ENCODE data around the gene KCNQ1.

Gene KCNQ1

DNA sequence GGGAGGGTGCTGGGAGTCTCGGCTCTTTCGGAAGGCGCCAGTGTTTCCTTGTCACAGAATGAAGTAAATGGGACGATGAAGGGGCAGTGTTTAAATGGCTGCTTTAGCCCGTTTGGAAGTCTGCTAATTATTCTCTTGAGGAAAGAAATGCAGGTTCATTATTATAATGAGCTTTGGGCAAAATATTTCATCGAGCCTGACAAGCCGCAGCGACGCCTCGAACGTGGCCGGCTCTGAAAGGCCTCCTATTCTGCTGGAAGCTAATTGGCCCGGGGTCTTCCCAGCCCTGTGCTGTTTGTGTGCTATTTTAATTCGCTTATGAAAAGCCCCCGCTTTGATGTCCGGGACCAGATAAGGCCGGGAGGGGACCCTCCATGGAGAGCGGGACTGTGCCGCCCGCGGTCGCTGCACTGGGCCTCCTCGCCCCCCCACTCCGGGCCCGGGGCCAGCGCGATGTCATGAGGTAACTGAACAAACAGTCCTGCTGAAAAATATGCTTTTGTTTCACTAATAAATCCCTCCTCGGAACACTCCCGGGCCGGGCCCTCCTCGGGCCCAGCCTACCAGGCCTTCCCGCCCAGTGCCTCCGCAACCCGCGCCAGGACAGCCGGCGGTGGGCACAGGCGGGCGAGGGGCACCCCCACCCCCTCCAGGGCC, 362.3 kb downstream of the KCNQ1 start:
- H2AFZ ChIP-seq (ENCODE audit: low read length), result no peak overlapping the region
- no peaks in the 10 kb centered on the region; the same call in 1 of the 2 replicates for H3K79me2 ChIP-seq (ENCODE audit: insufficient read depth, low read length)
- H3F3A ChIP-seq (ENCODE audit: low read depth), result no peaks in the 10 kb centered on the region
- no peaks in the 10 kb centered on the region for H4K20me1 ChIP-seq (ENCODE audit: insufficient read depth, low read length, poor library complexity, severe bottlenecking)
- no peaks in the 10 kb centered on the region for H3K27me3 ChIP-seq (ENCODE audit: insufficient read depth, low read length, poor library complexity, severe bottlenecking)
- no peak for TF ChIP-seq EZH2phosphoT487 (IDR thresholded peaks at IDR 0.05; ENCODE audit: borderline replicate concordance)
- TF ChIP-seq, protein P1, sequence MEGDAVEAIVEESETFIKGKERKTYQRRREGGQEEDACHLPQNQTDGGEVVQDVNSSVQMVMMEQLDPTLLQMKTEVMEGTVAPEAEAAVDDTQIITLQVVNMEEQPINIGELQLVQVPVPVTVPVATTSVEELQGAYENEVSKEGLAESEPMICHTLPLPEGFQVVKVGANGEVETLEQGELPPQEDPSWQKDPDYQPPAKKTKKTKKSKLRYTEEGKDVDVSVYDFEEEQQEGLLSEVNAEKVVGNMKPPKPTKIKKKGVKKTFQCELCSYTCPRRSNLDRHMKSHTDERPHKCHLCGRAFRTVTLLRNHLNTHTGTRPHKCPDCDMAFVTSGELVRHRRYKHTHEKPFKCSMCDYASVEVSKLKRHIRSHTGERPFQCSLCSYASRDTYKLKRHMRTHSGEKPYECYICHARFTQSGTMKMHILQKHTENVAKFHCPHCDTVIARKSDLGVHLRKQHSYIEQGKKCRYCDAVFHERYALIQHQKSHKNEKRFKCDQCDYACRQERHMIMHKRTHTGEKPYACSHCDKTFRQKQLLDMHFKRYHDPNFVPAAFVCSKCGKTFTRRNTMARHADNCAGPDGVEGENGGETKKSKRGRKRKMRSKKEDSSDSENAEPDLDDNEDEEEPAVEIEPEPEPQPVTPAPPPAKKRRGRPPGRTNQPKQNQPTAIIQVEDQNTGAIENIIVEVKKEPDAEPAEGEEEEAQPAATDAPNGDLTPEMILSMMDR (conservative IDR thresholded peaks at IDR 0.05; ENCODE audit: low read length), result no peak
- H3K4me1 ChIP-seq (ENCODE audit: insufficient read depth, low read length, poor library complexity, severe bottlenecking), result peaks cover 9% of the 10 kb centered on the region
- H3K4me2 ChIP-seq (ENCODE audit: low read depth, low read length, poor library complexity, severe bottlenecking), result no peak overlapping the region
- H3K9ac ChIP-seq (ENCODE audit: low read depth, low read length, poor library complexity, severe bottlenecking), result no peak overlapping the region
- H3K4me3 ChIP-seq (ENCODE audit: low read length, poor library complexity, severe bottlenecking), result no peak overlapping the region
- no peaks in the 10 kb centered on the region for H3K9me2 ChIP-seq (replicated peaks; ENCODE audit: low read depth, low read length)
- H3K9me3 ChIP-seq (ENCODE audit: insufficient read depth, low read depth, low read length), result no peaks in the 10 kb centered on the region
- H3K36me3 ChIP-seq (ENCODE audit: insufficient read depth, low read length), result no peaks in the 10 kb centered on the region

DNA sequence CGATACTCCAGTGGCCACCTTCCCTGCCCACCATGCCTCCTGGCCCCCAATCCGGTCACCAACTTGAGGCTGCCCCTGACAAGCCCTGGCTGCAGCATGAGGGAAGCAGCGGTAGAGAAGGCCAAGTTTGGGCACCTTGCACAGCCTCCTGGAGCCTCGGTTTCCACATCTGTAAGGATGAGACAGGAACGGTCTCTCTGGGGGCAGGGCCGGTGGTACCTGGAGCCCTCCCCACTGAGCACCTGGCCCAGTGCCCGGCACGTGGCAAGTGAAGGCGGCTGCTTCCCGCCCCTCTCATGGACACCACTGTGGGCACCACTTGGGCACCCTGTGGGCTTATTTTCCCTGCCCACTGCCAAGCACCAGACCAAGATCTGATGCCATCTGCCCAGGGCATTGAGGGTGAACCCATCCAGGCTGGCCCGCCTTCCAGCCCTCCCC, 363.0 kb downstream of the KCNQ1 start:
- TF ChIP-seq EZH2phosphoT487 (IDR thresholded peaks at IDR 0.05; ENCODE audit: borderline replicate concordance), result no peak
- TF ChIP-seq, protein P1 (conservative IDR thresholded peaks at IDR 0.05; ENCODE audit: low read length), result no peak
- H4K20me1 ChIP-seq (ENCODE audit: insufficient read depth, low read length, poor library complexity, severe bottlenecking), result no peaks in the 10 kb centered on the region
- no peak overlapping the region for H3K4me2 ChIP-seq (ENCODE audit: low read depth, low read length, poor library complexity, severe bottlenecking)
- H3K9ac ChIP-seq (ENCODE audit: low read depth, low read length, poor library complexity, severe bottlenecking), result no peak overlapping the region
- no peaks in the 10 kb centered on the region; the same call in 1 of the 2 replicates for H3K79me2 ChIP-seq (ENCODE audit: insufficient read depth, low read length)
- H3K9me2 ChIP-seq (replicated peaks; ENCODE audit: low read depth, low read length), result no peaks in the 10 kb centered on the region
- no peak overlapping the region for H3K4me3 ChIP-seq (ENCODE audit: low read length, poor library complexity, severe bottlenecking)
- H3K4me1 ChIP-seq (ENCODE audit: insufficient read depth, low read length, poor library complexity, severe bottlenecking), result peaks cover 15% of the 10 kb centered on the region
- no peaks in the 10 kb centered on the region for H3K27me3 ChIP-seq (ENCODE audit: insufficient read depth, low read length, poor library complexity, severe bottlenecking)
- no peaks in the 10 kb centered on the region for H3K9me3 ChIP-seq (ENCODE audit: insufficient read depth, low read depth, low read length)
- H3F3A ChIP-seq (ENCODE audit: low read depth), result no peaks in the 10 kb centered on the region
- no peaks in the 10 kb centered on the region for H3K36me3 ChIP-seq (ENCODE audit: insufficient read depth, low read length)
- H2AFZ ChIP-seq (ENCODE audit: low read length), result no peak overlapping the region

DNA sequence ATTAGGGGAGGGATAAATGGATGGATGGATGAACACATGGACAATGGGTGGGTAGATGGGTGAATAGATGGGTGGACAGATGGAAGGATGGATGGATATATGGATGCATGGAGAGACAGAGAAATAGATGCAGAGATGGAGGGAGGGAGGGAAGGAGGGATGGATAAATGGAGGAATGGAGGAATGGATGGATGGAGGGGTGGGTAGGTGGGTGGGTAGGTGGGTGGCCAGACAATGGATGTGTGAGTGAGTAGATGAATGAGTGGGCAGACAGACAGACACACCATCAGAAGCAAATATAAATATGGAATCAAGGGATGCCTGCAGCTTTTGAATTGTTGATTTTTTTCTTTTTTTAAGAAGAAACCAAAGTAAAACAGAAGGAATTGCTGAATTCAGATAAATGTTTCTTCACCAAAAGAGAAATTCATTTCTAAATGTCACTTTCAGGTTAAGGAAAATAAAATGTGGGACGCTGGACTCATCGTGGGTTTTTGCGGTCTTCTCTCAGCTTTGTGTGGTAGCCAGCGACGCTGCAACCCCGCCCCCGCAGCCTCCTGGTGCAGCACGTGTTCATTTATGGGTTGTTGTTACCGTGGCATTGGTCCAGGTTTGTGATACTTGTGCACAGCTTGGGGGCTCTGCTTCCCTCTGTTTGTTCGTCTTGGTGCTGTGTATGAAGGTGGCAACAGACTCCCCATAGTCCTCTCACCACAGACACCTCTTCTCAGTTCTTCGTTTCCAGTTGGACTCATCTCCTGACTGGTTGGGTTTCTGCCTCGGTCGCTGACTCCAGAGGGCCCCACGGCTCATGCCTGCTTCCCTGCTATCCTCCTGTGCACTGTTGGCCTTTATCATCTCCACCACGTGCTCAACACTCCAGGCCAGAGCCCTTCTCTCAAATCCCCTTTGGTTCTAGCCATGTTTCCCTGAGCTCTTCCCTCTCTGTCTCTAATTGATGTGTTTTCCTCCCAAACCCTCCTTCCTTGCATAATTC, 364.3 kb downstream of the KCNQ1 start:
- H3K4me1 ChIP-seq (ENCODE audit: insufficient read depth, low read length, poor library complexity, severe bottlenecking), result peaks cover 27% of the 10 kb centered on the region
- no peaks in the 10 kb centered on the region for H3K9me2 ChIP-seq (replicated peaks; ENCODE audit: low read depth, low read length)
- H3K4me3 ChIP-seq (ENCODE audit: low read length, poor library complexity, severe bottlenecking), result no peak overlapping the region
- no peaks in the 10 kb centered on the region for H3F3A ChIP-seq (ENCODE audit: low read depth)
- H4K20me1 ChIP-seq (ENCODE audit: insufficient read depth, low read length, poor library complexity, severe bottlenecking), result no peaks in the 10 kb centered on the region
- H3K9me3 ChIP-seq (ENCODE audit: insufficient read depth, low read depth, low read length), result no peaks in the 10 kb centered on the region
- H3K27me3 ChIP-seq (ENCODE audit: insufficient read depth, low read length, poor library complexity, severe bottlenecking), result no peaks in the 10 kb centered on the region
- TF ChIP-seq, protein P1 (conservative IDR thresholded peaks at IDR 0.05; ENCODE audit: low read length), result no peak
- TF ChIP-seq EZH2phosphoT487 (IDR thresholded peaks at IDR 0.05; ENCODE audit: borderline replicate concordance), result no peak
- H3K36me3 ChIP-seq (ENCODE audit: insufficient read depth, low read length), result no peaks in the 10 kb centered on the region
- peaks cover under 1% of the 10 kb centered on the region; the same call in 1 of the 2 replicates for H3K79me2 ChIP-seq (ENCODE audit: insufficient read depth, low read length)
- no peak overlapping the region for H2AFZ ChIP-seq (ENCODE audit: low read length)
- peak overlapping the region; percentile 6 for H3K4me2 ChIP-seq (ENCODE audit: low read depth, low read length, poor library complexity, severe bottlenecking)
- no peak overlapping the region for H3K9ac ChIP-seq (ENCODE audit: low read depth, low read length, poor library complexity, severe bottlenecking)

Data from Loucy (cell line).